CD14-positive monocyte (primary cell): ENCODE data around the gene GTF2F2. TPM values are rescaled to one million over a fixed set of nuclear protein-coding genes. Genes with fewer than 3 reads are reported as not detected.

Experiments
- DNase-seq, 3 donors: peaks; one replicate each; pipeline ENCODE4 v3.0.0-alpha.2; 2011 to 2022
- H2AFZ ChIP-seq: 2 replicates; pipeline ENCODE4 v1.6.0; 2012; ENCODE audit warnings: mild to moderate bottlenecking, low read depth, low read length, inconsistent platforms; ENCODE audit not compliant: insufficient read depth, poor library complexity, severe bottlenecking
- H3K27ac ChIP-seq, 2 donors: 1 replicate in 1 of 2; 2 replicates in 1 of 2; pipeline ENCODE4 v1.5.1; 2012 to 2013; ENCODE audit warnings: low read length in 2 of 2, control low read depth in 1 of 2, inconsistent platforms in 1 of 2, low read depth in 1 of 2, mild to moderate bottlenecking in 1 of 2
- H3K27me3 ChIP-seq, 2 donors: one replicate each; pipeline versions ENCODE4 v1.6.0 to v1.6.1; 2011 to 2013; ENCODE audit warnings: low read length in 2 of 2; ENCODE audit not compliant: control insufficient read depth in 2 of 2, insufficient read depth in 2 of 2
- H3K36me3 ChIP-seq, 2 donors: replicated peaks in 1 of 2; 1 replicate in 1 of 2; 2 replicates in 1 of 2; pipeline versions ENCODE4 v1.5.1 to v1.6.1; 2012 to 2013; ENCODE audit warnings: low read length in 2 of 2, control low read depth in 1 of 2, inconsistent platforms in 1 of 2, mild to moderate bottlenecking in 1 of 2; ENCODE audit not compliant: insufficient read depth in 2 of 2, control insufficient read depth in 1 of 2
- H3K4me1 ChIP-seq, 2 donors: 1 replicate in 1 of 2; 2 replicates in 1 of 2; pipeline versions ENCODE4 v1.5.1 to v1.6.1; 2012 to 2013; ENCODE audit warnings: low read length in 2 of 2, control low read depth in 1 of 2, inconsistent platforms in 1 of 2, mild to moderate bottlenecking in 1 of 2, moderate library complexity in 1 of 2; ENCODE audit not compliant: insufficient read depth in 2 of 2, control insufficient read depth in 1 of 2
- H3K4me2 ChIP-seq: replicated peaks from 2 replicates; pipeline ENCODE3; 2012; ENCODE audit warnings: low read length, moderate library complexity, mild to moderate bottlenecking; ENCODE audit not compliant: poor library complexity, severe bottlenecking; ENCODE audit errors: extremely low read depth
- H3K4me3 ChIP-seq, 3 experiments: fragments of 200-600 bp in 1 of 3; sonication (generic) in 1 of 3; replicated peaks in 1 of 3; 1 replicate in 2 of 3; 2 replicates in 1 of 3; pipeline ENCODE4 v1.5.1; 2011 to 2013; ENCODE audit warnings: low read length in 3 of 3, mild to moderate bottlenecking in 3 of 3, control low read depth in 2 of 3, low read depth in 2 of 3, inconsistent platforms in 1 of 3, moderate library complexity in 1 of 3
- H3K79me2 ChIP-seq: 2 replicates; pipeline ENCODE4 v1.6.0; 2012; ENCODE audit warnings: mild to moderate bottlenecking, control low read depth, inconsistent platforms, low read length, moderate library complexity; ENCODE audit not compliant: insufficient read depth
- H3K9ac ChIP-seq: 2 replicates; pipeline ENCODE4 v1.6.0; 2017; ENCODE audit warnings: low read length, mild to moderate bottlenecking; ENCODE audit not compliant: insufficient read depth, poor library complexity, severe bottlenecking
- H3K9me3 ChIP-seq, 2 donors: replicated peaks in 1 of 2; 1 replicate in 1 of 2; 2 replicates in 1 of 2; pipeline versions ENCODE4 v1.5.1 to v1.6.1; 2012 to 2013; ENCODE audit warnings: low read length in 2 of 2, control low read depth in 1 of 2; ENCODE audit not compliant: control insufficient read depth in 1 of 2, insufficient read depth in 1 of 2
- H4K20me1 ChIP-seq: 2 replicates; pipeline ENCODE4 v1.6.0; 2012; ENCODE audit warnings: mild to moderate bottlenecking, low read length, control low read depth, moderate library complexity; ENCODE audit not compliant: insufficient read depth
- H3K27ac Mint-ChIP-seq, 7 donors: one replicate each; pipeline ENCODE4 v1.8.0; 2020; ENCODE audit warnings: mild to moderate bottlenecking in 7 of 7, mixed read lengths in 7 of 7, moderate library complexity in 6 of 7, inconsistent platforms in 2 of 7
- H3K27me3 Mint-ChIP-seq, 3 donors: one replicate each; pipeline ENCODE4 v1.8.0; 2021 to 2022; ENCODE audit warnings: low read depth in 3 of 3, mild to moderate bottlenecking in 3 of 3, mixed read lengths in 3 of 3, moderate library complexity in 3 of 3, inconsistent platforms in 1 of 3
- H3K36me3 Mint-ChIP-seq, 2 donors: one replicate each; pipeline ENCODE4 v1.8.0; 2020; ENCODE audit warnings: mixed read lengths in 2 of 2, inconsistent platforms in 1 of 2, mild to moderate bottlenecking in 1 of 2
- H3K4me1 Mint-ChIP-seq: one replicate; pipeline ENCODE4 v1.8.0; 2020; ENCODE audit warnings: mild to moderate bottlenecking, mixed read lengths
- H3K4me3 Mint-ChIP-seq, 2 donors: one replicate each; pipeline ENCODE4 v1.8.0; 2020; ENCODE audit warnings: mild to moderate bottlenecking in 2 of 2, mixed read lengths in 2 of 2, moderate library complexity in 1 of 2
- H3K9me3 Mint-ChIP-seq, 7 donors: one replicate each; pipeline ENCODE4 v1.8.0; 2020 to 2022; ENCODE audit warnings: mixed read lengths in 7 of 7, mild to moderate bottlenecking in 6 of 7, moderate library complexity in 6 of 7, inconsistent platforms in 2 of 7
- CTCF ChIP-seq: fragments of 200-600 bp; IDR thresholded peaks from one replicate; pipeline ENCODE4 v1.8.0; 2022; ENCODE audit warnings: antibody characterized with exemption, mild to moderate bottlenecking
- WGBS: methylation state at CpG from one replicate; pipeline ENCODE4 v1.1.5; 2013; ENCODE audit warnings: missing lambda C conversion rate; ENCODE audit not compliant: insufficient coverage; 5-methylcytosine and 5-hydroxymethylcytosine counted together
- intact Hi-C, 2 donors: fragments of 100-400 bp; cut with micrococcal nuclease; formaldehyde crosslinking; loops; one replicate each; pipeline versions ENCODE4 v1.15.0 to v1.15.1; 2023
- polyA plus RNA-seq, 3 donors: library from polyadenylated mRNA; depleted of rRNA in 1 of 3; unstranded in 2 of 3; stranded (reverse) in 1 of 3; fragments of 300-500 nt in 2 of 3; fragments of >200 nt in 1 of 3; fragmentation: Illumina TruSeq in 2 of 3; gene quantifications; 1 replicate in 2 of 3; 2 replicates in 1 of 3; pipeline ENCODE4 v1.2.3, GENCODE V29; 2012 to 2021

GTF2F2 gene
- polyA plus RNA-seq, 3 donors = 8.1 to 10.4 (median 8.5) TPM

- no peak overlapping the region for H3K27ac Mint-ChIP-seq
- WGBS = 50% methylated on average over 1 of the region's 3 CpGs
- TF ChIP-seq CTCF = no peak
These were observed 105.7 kb downstream of the GTF2F2 start for GRCh38 chr13:45226024-45226423.

GRCh38 chr13:45228002-45228401, 107.7 kb downstream of the GTF2F2 start:
- H2AFZ ChIP-seq = no peak overlapping the region
- TF ChIP-seq CTCF = no peak
- no peaks in the 10 kb centered on the region for H3K36me3 ChIP-seq
- no peak overlapping the region for H3K4me3 ChIP-seq
- H3K9me3 ChIP-seq = no peaks in the 10 kb centered on the region
- intact Hi-C loops = no loop called here
- no peak for DNase-seq
- Mint-ChIP-seq H3K27ac (no peak overlapping the region), H3K4me3 (no peak overlapping the region), H3K36me3 (peaks cover 6 to 14% of the 10 kb centered on the region in 2 donors), H3K9me3 (no peaks in the 10 kb centered on the region), H3K4me1 (peaks cover 8% of the 10 kb centered on the region), H3K27me3 (no peaks in the 10 kb centered on the region)
- H3K27ac ChIP-seq = no peak overlapping the region
- peaks cover 5% of the 10 kb centered on the region for H4K20me1 ChIP-seq
- no peaks in the 10 kb centered on the region for H3K79me2 ChIP-seq
- peaks cover 0 to 2% of the 10 kb centered on the region in 2 donors for H3K4me1 ChIP-seq
- WGBS = 95% methylated on average over 4 of the region's 5 CpGs
- no peak overlapping the region for H3K9ac ChIP-seq
- H3K4me2 ChIP-seq = no peak overlapping the region
- no peaks in the 10 kb centered on the region for H3K27me3 ChIP-seq

More at GRCh38 chr13:45226024-45226423, 105.7 kb downstream of the GTF2F2 start:
- H3K4me3 Mint-ChIP-seq = no peak overlapping the region
- intact Hi-C loops = no loop called here
- H3K9ac ChIP-seq = no peak overlapping the region
- no peak overlapping the region for H2AFZ ChIP-seq
- no peaks in the 10 kb centered on the region for H3K9me3 Mint-ChIP-seq
- H3K27me3 ChIP-seq = no peaks in the 10 kb centered on the region
- H3K27me3 Mint-ChIP-seq = peaks cover 0 to 2% (median 0%) of the 10 kb centered on the region in 3 donors
- no peak overlapping the region for H3K4me2 ChIP-seq
- H3K4me1 Mint-ChIP-seq = peaks cover 8% of the 10 kb centered on the region
- no peak overlapping the region for H3K27ac ChIP-seq
- H3K9me3 ChIP-seq = no peaks in the 10 kb centered on the region
- H3K36me3 Mint-ChIP-seq = peaks cover 8 to 20% of the 10 kb centered on the region in 2 donors
- H4K20me1 ChIP-seq = peaks cover 5% of the 10 kb centered on the region
- no peak overlapping the region for H3K4me3 ChIP-seq
- H3K36me3 ChIP-seq = no peaks in the 10 kb centered on the region
- H3K79me2 ChIP-seq = no peaks in the 10 kb centered on the region
- no peak for DNase-seq
- peaks cover 0 to 2% of the 10 kb centered on the region in 2 donors for H3K4me1 ChIP-seq
